Measurements from ENCODE around the gene CYP26B1.

DNA sequence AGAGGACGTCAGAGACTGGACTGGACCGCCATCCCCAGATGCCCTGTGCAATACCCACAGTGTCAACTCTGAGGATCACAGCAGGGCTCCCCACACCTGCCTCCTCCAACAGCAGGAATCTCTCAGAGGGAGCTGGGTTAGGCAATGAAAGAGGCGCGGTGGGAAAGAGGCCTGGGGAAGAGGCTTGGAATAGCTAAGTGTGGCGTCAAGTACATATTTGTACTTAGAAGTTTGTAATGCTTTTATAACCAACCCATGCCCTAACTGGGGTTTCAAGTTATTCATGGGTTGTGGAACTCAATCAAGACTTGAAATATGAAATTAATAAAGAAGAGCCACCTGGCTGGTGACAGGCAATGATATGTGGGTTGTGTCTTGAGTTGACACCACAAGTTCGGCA lies 28.7 kb downstream of the CYP26B1 start:
- TF ChIP-seq, protein P1, sequence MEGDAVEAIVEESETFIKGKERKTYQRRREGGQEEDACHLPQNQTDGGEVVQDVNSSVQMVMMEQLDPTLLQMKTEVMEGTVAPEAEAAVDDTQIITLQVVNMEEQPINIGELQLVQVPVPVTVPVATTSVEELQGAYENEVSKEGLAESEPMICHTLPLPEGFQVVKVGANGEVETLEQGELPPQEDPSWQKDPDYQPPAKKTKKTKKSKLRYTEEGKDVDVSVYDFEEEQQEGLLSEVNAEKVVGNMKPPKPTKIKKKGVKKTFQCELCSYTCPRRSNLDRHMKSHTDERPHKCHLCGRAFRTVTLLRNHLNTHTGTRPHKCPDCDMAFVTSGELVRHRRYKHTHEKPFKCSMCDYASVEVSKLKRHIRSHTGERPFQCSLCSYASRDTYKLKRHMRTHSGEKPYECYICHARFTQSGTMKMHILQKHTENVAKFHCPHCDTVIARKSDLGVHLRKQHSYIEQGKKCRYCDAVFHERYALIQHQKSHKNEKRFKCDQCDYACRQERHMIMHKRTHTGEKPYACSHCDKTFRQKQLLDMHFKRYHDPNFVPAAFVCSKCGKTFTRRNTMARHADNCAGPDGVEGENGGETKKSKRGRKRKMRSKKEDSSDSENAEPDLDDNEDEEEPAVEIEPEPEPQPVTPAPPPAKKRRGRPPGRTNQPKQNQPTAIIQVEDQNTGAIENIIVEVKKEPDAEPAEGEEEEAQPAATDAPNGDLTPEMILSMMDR (IDR thresholded peaks at IDR 0.05; ENCODE audit: low read depth, low read length, missing input control) = no peak
- no peak for TF ChIP-seq FOXA1 (IDR thresholded peaks at IDR 0.05)

Data from liver (tissue), 2 donors.